Osteoblast (primary cell): Measurements from ENCODE around the gene TNRC18. TPM values are rescaled to one million over a fixed set of nuclear protein-coding genes. Genes with fewer than 3 reads are reported as not detected.

Source experiments
- DNase-seq: peaks from one replicate; pipeline ENCODE4 v3.0.0; 2011; ENCODE audit warnings: low spot score, mixed read lengths; ENCODE audit not compliant: insufficient read length; ENCODE audit errors: missing footprints
- H2AFZ ChIP-seq: 2 replicates; pipeline ENCODE4 v1.6.0; 2011; ENCODE audit warnings: mild to moderate bottlenecking, low read length
- H3K27ac ChIP-seq: 2 replicates; pipeline ENCODE4 v1.5.1; 2011; ENCODE audit warnings: mild to moderate bottlenecking, low read depth, low read length, moderate library complexity
- H3K27me3 ChIP-seq: 2 replicates; pipeline ENCODE4 v1.6.0; 2012; ENCODE audit warnings: mild to moderate bottlenecking, control low read depth, inconsistent platforms, low read length, moderate library complexity; ENCODE audit not compliant: insufficient read depth
- H3K36me3 ChIP-seq: 2 replicates; pipeline ENCODE4 v1.5.1; 2011; ENCODE audit warnings: mild to moderate bottlenecking, low read length, control low read depth, moderate library complexity; ENCODE audit not compliant: insufficient read depth
- H3K4me1 ChIP-seq: 2 replicates; pipeline ENCODE4 v1.5.1; 2011; ENCODE audit warnings: mild to moderate bottlenecking, low read length, control low read depth, moderate library complexity; ENCODE audit not compliant: insufficient read depth
- H3K4me2 ChIP-seq: 2 replicates; pipeline ENCODE4 v1.6.0; 2011; ENCODE audit warnings: mild to moderate bottlenecking, low read length; ENCODE audit not compliant: insufficient read depth
- H3K4me3 ChIP-seq: fragments of 200-600 bp; sonication (generic); 3 replicates; pipeline ENCODE4 v1.5.1; 2012; ENCODE audit warnings: mild to moderate bottlenecking, low read length, inconsistent platforms; ENCODE audit not compliant: insufficient read depth
- H3K79me2 ChIP-seq: 2 replicates; pipeline ENCODE4 v1.6.0; 2012; ENCODE audit warnings: mild to moderate bottlenecking, low read length, control low read depth, inconsistent platforms; ENCODE audit not compliant: insufficient read depth
- H3K9me3 ChIP-seq: 2 replicates; pipeline ENCODE4 v1.5.1; 2011; ENCODE audit warnings: low read depth, low read length, control low read depth
- H4K20me1 ChIP-seq: 2 replicates; pipeline ENCODE4 v1.6.0; 2012; ENCODE audit warnings: mild to moderate bottlenecking, low read length, control low read depth; ENCODE audit not compliant: insufficient read depth
- total RNA-seq: library from RNA; depleted of rRNA; stranded (reverse); fragments of >200 nt; gene quantifications from 2 replicates; pipeline ENCODE4 v1.2.3, GENCODE V29; 2012
- TF ChIP-seq, protein P1 (sequence below): IDR thresholded peaks from 2 replicates; pipeline ENCODE4 v1.5.1; 2011; ENCODE audit warnings: mild to moderate bottlenecking, low read depth, low read length, moderate library complexity; ENCODE audit errors: extremely low read depth

Gene TNRC18
- total RNA-seq, 1 donor: 83.6 TPM

GRCh38 chr7:5470816-5471215 is 47.2 kb upstream of the TNRC18 start:
- H3K36me3 ChIP-seq: peaks cover 3% of the 10 kb centered on the region
- no peak overlapping the region for H3K27ac ChIP-seq
- no peak overlapping the region for H3K4me3 ChIP-seq
- H3K79me2 ChIP-seq: no peaks in the 10 kb centered on the region
- H3K4me1 ChIP-seq: no peaks in the 10 kb centered on the region
- TF ChIP-seq, protein P1, sequence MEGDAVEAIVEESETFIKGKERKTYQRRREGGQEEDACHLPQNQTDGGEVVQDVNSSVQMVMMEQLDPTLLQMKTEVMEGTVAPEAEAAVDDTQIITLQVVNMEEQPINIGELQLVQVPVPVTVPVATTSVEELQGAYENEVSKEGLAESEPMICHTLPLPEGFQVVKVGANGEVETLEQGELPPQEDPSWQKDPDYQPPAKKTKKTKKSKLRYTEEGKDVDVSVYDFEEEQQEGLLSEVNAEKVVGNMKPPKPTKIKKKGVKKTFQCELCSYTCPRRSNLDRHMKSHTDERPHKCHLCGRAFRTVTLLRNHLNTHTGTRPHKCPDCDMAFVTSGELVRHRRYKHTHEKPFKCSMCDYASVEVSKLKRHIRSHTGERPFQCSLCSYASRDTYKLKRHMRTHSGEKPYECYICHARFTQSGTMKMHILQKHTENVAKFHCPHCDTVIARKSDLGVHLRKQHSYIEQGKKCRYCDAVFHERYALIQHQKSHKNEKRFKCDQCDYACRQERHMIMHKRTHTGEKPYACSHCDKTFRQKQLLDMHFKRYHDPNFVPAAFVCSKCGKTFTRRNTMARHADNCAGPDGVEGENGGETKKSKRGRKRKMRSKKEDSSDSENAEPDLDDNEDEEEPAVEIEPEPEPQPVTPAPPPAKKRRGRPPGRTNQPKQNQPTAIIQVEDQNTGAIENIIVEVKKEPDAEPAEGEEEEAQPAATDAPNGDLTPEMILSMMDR: no peak
- no peaks in the 10 kb centered on the region for H4K20me1 ChIP-seq
- no peak overlapping the region for H3K4me2 ChIP-seq
- no peaks in the 10 kb centered on the region for H3K9me3 ChIP-seq
- no peaks in the 10 kb centered on the region for H3K27me3 ChIP-seq
- peak; percentile 82 for DNase-seq
- no peak overlapping the region for H2AFZ ChIP-seq

- Histone ChIP-seq H4K20me1 (no peaks in the 10 kb centered on the region), H2AFZ (no peak overlapping the region), H3K4me3 (no peak overlapping the region), H3K79me2 (no peaks in the 10 kb centered on the region), H3K4me1 (no peaks in the 10 kb centered on the region), H3K4me2 (no peak overlapping the region), H3K27ac (no peak overlapping the region), H3K27me3 (no peaks in the 10 kb centered on the region), H3K9me3 (no peaks in the 10 kb centered on the region), H3K36me3 (peaks cover 3% of the 10 kb centered on the region)
- peak; percentile 74 for DNase-seq
- TF ChIP-seq, protein P1: no peak
Observed at GRCh38 chr7:5470167-5470532, 46.5 kb upstream of the TNRC18 start.

DNA sequence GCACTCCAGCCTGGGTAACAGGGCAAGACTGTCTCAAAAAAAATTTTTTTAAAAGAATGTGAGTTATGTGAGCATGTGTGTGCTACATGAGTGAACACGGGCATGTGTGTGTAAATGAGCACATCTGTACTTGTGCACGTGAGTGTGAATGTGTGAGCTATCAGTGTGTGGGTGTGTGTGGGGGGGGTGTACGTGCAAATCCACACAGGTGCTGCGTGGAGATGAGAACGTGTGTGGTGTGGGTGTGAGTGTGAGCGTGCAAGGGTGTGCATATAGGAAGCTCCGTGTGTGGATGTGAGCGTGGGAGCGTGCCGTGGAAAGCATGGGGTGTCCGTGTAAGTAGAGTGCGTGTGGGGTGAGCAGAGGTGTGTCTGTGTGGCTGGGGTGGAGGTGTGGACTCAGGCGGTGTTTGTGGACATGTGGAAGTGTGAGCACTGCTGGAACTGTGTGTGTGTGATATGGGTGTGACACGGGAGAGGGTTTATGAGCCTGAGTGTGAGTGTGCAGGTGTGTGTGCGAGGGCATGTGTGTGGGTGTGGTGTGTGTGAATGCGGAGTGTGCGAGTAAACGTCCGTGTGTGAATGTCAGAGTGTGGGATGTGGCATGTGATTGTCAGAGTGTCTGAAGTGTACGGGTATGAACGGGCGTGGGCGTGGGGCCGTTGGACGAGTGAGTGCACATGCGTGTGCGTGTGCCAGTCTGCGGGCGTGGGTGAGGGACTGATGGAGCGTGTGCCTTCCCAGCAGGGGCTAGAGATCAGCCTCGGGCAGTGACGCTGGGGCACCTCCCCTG is 45.9 kb upstream of the TNRC18 start:
- no peak overlapping the region for H3K4me3 ChIP-seq
- no peaks in the 10 kb centered on the region for H3K79me2 ChIP-seq
- TF ChIP-seq, protein P1: no peak
- no peaks in the 10 kb centered on the region for H4K20me1 ChIP-seq
- H3K36me3 ChIP-seq: peaks cover 3% of the 10 kb centered on the region
- DNase-seq: peak; percentile 68
- no peaks in the 10 kb centered on the region for H3K4me1 ChIP-seq
- H2AFZ ChIP-seq: no peak overlapping the region
- no peak overlapping the region for H3K4me2 ChIP-seq
- H3K9me3 ChIP-seq: no peaks in the 10 kb centered on the region
- H3K27me3 ChIP-seq: no peaks in the 10 kb centered on the region
- no peak overlapping the region for H3K27ac ChIP-seq

DNA sequence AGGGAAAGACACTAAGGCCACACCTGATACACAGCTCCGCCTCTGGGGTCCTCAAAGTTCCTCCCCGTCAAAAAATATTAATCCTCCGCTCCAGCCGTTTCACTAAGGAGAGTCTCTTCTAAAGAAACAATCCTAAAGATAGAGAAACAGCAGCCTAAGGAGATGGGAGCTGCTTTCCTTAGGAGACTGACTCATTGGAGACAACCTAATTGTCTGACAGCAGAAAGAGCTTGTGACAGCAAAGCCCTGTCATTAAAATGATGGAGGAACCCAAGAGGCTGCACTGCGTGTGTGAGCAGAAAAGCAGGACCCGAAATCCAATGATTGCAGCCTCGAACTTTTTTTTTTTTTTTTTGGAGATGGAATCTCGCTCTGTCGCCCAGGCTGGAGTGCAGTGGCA is 44.0 kb upstream of the TNRC18 start:
- no peaks in the 10 kb centered on the region for H3K9me3 ChIP-seq

More for the DNA sequence above, 44.0 kb upstream of the TNRC18 start:
- TF ChIP-seq, protein P1: no peak
- no peaks in the 10 kb centered on the region for H3K4me1 ChIP-seq
- H3K36me3 ChIP-seq: peaks cover 2% of the 10 kb centered on the region
- DNase-seq: no peak
- H3K79me2 ChIP-seq: no peaks in the 10 kb centered on the region
- H2AFZ ChIP-seq: no peak overlapping the region
- H3K4me3 ChIP-seq: no peak overlapping the region
- no peaks in the 10 kb centered on the region for H3K27me3 ChIP-seq
- no peak overlapping the region for H3K27ac ChIP-seq
- H4K20me1 ChIP-seq: no peaks in the 10 kb centered on the region
- no peak overlapping the region for H3K4me2 ChIP-seq
